Stimulated activated CD8-positive, alpha-beta memory T cell treated with anti-CD3 and anti-CD28 coated beads, Interleukin-4, amount 100 ng/mL, for 4 hours (primary cell): Measurements from ENCODE around the gene WDR17.
A peak's percentile ranks its signal among the peaks of the same experiment; 100 is the strongest.

Source experiments
- DNase-seq, 2 donors: peaks; one replicate each; pipeline ENCODE4 v3.0.0-alpha.2; 2020; ENCODE audit warnings: low read depth in 2 of 2, low spot score in 1 of 2

The WDR17 gene

DNA sequence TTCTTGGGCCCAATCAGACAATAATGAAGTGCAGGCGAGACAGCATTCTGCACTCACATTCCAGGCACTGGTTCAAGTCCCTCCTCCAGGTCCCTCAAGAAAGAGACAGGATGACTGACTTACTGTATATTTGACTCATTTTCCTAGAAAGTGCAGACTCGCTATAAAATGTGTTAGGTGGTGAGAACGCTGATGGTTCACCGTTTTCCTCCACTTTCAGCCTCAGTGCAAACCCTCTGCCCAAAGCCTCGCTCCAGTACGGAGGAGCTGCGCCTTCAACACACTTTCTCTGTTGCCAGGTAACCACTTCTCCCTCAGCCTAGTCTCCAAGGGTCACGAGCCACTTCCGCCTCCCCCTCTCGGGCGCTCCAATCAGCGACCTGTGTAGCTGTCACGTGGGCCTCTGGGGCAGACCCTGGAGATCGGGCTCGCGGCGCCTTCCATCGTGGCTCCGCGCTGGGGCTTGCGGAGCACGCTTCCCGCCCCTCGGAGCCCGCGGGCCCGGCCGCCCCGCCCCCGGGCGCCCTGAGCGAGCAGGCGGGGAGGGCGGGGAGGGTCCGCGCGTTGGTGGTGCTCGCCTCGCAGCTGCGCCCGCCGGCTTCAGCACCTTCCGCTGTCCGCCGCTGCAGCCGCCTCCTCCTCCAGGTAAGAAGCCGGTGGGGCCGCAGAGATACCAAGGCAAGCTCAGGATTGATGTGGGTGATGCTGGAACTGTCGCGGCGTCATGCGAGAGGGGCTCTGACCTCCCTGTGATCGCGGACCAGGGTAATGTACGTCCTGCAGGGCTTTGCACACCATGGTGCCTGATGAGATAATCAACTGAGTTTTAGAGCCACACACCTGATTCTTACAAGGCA is at the start of gene WDR17:
WDR17 (plus strand) TSS at position 407 of the 857 bp plus-strand sequence. CDS start 45,740 bp downstream, outside the sequence.
- DNase-seq: peak; percentile 28 to 47

DNA sequence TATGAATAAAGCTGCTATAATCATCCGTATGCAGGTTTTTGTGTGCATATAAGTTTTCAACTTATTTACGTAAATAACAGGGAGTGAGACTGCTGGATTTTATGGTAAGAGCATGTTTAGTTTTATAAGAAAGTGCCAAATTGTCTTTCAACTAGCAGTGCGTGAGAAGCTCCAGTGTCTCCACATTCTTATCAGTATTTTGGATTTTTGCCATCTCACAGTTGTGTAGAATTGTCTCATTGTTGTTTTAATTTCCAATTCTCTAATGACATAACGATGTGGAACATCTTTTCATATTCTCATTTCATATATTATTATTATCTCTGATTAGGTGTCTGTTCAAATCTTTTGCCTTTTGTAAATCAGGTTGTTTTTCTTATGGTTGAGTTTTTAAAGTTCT is 49.0 kb upstream of the WDR17 start:
- no peak for DNase-seq

DNA sequence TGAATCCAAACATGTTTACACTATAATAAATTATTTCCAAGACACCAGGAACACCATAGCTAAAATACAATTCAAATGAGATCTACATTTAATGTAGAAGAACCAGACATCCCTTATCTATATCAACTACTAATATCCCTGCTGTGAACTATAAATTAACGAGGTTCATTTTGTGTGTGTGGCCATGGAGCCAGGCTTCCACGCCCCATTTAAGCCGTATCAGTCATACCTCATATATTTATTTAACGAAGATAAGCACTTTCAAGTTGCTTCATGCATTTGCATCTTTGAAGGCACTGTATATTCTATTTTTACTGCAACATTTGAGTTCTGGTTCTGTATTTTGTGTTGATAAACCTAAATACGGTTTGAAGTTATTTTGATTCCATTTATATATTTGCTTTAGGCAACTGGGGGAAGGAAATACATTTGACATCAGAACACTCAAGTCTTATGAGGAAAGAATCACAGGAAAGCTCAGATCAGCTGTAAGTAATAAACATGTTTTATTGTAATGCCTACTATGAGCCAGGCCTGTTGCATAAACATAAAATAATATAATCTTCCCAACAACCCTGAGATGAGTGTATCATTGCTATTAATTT is 45.1 kb upstream of the WDR17 start:
- DNase-seq: no peak

DNA sequence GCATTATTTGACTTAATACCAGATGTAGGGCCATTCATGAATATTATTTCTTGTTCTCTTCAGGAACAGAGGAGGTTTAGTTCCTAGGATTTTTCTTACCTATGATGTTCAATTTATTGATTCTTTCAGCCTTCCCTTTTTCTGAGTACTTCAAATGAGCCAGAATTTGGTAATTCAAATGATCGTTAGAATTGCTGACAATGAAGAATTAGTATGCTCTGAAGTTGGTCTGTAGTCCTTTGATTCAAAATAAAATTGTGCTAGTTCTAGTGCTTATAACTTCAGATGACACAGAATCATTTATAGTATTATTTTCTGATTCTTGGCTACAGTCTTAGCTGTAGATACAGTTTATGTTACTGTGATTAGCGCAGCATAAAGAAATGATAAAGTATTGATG is 35.2 kb upstream of the WDR17 start:
- no peak for DNase-seq

DNA sequence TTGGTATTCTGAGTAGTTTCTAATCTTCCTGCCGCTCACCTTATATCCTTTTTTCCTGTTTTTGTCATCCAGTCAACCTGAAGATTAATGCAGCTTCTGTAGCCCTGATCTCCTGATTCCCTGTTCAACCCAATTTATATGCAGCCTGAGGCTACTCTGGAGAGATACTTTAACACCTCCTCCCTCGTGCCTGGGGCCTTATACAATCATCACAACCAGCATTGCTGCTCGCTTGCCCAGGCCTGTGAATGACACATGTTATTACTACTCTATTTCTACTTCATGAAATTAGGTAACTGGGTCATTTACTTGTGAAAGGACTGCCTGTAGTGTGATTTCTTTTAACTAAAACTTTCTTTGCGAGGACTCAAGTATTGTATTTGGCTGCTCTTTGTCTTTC is 33.7 kb upstream of the WDR17 start:
- no peak for DNase-seq

DNA sequence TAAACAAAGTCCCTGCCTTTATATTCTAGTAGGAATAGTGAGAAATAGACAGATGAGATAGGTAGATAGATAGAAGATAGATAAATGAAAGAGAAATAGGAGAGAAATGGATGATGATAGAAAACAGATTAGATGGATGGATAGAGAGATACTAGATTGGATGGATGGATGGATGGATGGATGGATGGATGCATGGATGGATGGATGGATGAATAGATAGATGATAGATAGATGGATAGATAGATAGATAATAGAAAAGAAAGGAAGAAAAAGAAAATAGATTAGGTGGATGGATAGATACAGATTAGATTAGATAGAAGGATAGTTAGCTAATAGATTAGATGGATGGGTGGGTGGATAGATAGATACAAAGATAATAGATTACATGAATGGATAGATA is 33.2 kb upstream of the WDR17 start:
- no peak for DNase-seq

DNA sequence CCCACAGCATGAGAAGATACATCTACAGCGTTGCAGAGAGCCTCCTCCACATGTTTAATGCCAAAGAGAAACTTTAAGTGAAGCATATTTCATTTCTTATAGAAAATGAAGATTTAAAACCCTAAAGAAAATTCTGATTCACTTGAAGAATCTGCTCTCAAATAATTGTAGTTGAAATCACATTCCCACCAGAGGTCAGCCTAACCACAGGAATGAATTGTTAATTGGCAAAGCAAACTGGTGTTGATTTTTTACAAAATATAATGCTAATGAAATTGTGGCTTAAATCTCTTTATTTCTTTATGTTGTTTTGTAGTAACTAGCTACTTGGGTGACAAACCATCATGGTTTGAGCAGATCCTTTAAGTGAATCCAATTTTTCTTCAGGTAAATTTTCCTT is 31.1 kb upstream of the WDR17 start:
- DNase-seq: no peak

DNA sequence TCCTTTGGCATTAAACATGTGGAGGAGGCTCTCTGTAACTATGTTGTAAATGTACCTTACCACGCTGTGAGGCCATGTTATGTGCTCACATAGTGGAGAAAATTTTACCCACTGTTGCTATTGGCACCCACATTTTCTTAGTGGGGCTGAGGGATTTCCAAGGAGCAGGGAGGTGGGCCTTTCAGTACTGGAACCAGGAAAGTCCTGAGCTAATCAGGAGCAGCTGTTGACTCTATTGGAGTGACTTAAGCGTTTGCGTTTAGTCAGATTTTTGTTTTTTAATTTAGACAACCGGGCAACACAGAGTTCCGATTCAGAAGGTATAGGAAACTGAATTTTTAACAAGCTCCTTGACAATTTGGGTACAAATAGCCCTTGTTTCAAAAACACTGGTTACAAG is 30.7 kb upstream of the WDR17 start:
- DNase-seq: no peak

DNA sequence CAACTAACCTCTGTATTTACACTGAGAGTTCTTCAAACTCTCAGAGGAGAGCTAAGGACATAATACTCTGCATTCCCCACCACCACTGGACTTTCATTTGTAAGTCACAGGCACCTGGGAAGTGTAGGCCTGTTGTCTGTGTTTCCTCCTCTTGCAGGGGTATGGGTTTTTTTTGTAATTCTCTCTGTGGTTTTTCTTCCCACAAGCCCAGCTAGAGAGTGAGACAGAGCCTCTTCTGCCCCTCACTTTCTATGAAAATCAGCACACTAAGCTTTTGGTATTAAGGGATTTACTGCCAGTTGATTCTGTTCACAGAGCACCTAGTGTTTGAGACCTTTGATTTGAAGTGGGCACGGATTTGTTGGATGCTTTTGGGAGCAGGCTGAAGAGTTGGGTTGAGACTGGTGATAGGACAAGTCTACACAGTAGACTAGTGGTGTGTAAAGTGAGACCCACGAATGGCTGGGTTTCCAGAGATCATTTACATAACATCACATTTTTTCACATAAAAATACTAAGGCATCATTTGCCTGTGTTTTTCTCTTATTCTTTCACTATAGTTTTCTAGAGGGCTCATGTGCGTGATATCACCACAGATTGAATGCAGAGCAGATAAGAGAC is 28.9 kb upstream of the WDR17 start:
- DNase-seq: no peak

DNA sequence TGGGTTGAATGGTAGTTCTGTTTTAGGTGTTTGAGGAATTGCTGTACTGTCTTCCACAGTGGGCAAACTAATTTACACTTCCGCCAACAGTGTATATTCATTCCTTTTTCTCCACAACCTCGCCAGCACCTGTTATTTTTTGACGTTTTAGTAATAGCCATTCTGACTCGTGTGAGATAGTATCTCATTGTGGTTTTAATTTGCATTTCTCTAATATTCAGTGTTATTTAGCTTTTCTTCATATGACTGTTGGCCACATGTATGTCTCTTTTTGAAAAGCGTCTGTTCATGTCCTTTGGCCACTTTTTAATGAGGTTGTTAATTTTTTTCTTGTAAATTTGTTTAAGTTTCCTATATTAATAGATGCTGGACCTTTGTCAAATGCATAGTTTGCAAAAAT is 26.9 kb upstream of the WDR17 start:
- no peak for DNase-seq

DNA sequence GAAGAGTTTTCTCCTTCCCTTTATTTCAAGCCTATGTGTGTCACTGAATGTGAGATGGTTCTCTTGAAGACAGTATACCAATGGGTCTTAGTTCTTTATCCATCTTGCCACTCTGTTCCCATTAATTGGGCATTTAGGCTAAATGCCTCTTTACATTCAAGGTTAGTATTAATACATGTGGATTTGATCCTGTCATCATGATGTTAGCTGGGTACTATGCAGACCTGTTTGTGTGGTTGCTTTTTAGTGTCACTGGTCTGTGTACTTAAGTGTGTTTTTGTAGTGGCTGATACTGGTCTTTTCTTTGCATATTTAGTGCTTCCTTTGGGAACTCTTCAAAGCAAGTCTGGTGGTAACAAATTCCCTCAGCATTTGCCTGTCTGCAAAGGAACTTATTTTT is 23.4 kb upstream of the WDR17 start:
- no peak for DNase-seq

DNA sequence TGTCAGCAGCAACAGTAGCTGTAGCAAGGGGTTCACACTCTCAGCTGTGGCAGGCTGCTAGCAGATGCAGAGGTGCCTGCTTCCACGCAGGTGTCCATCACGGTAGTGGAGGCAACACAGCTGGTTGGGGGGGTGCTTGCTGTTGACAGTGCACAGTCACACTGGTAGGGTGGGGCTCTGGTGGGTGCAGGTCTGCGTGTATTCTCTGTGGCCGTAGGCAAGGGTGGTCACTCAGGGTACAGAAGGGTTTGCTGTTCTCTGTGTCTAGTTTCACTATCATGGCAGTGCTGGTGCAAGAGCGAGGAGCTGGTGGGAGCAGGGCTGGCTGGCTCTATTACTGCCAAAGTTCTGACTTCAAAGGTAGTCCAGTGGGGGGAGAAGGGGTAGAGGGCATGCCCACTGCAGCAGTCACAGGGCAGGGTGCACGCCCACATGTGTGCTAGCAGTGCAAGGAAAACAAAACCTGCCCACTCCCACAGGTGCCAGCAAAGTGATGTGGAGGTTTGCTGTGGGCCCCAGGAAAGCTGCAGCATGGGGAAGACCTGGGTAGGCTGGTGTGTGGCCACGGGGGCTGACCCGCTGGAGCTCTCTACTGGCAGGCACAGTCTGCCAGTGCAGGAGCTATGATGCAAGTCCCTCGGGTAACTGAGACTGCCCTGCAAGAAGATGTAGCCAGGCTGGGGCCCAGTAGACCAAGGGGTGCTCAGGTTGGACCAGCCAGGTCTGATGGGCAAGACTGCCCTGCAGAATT is 21.6 kb upstream of the WDR17 start:
- no peak for DNase-seq

DNA sequence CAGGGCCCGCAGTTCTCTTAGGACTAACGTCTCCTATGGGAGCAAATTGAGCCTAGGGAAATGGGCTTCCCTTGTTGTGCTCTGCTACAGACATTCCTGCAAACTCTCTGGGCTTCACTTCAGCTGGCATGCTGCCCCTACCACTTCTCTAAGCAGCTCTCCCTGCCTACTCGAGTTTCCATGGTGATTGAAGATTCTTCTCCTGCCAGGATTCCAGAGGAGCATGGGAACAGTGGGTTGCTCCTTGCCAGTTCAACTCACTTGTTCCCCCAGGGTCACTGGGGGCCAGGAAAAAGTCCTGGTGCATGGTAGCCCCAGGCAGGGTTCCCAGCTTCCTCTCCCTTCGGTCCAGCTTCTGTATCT is 21.1 kb upstream of the WDR17 start:
- DNase-seq: no peak

DNA sequence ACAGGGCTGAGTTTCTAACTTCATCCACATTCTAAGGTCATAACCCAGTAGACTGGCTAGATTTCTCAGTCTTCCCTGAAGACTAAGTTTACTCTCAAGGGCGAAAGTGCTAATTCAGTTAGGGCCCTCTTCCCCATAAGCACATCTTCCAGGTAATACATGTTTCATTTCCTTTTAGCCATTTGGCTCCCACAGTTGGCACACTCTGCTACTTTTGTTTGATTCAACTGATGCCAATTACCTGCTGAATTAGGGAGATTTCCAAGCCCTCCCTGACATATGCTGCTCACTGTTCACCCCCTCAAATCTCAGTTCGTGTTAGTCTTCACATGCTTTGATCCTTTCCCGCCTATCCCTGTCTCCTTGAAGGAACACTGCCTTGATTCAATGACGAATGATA is 17.0 kb upstream of the WDR17 start:
- DNase-seq: no peak

DNA sequence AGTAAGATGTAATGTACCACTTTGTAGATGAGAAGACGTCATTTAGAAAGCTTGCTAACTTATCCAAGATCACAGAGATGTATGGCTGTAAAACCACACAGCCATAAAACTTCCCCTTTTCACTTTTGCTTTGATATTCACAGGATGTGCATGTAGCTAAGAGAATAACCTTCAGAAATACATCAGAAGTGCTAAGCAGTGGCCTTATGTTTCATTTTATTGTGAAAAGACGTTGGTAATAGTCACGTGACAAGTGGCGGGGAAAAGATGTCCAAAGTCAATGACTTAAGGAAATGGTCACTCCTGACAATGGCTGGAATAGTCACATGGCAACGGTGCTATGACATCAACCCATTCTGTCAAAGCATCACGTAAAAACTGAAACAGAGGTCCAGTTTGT is 12.9 kb upstream of the WDR17 start:
- no peak for DNase-seq

DNA sequence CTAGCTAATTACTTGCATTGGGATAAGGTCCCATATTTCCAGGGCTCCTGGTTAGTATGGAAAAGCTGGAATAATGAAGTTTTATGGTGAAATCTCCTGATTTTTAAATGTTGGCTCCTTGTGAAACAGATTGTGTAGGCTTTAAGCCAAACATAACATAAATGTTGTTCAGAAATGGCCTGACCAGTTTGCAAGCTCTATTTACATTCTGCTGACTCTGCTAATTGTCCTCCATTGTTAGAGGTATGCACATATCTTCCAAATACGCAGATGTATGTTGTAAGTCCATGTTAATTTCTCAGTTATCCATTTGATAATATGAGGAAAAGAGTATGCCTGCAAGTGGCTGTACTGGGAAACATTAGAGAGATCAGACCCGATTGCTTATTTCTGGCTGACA is 11.9 kb upstream of the WDR17 start:
- DNase-seq: no peak

DNA sequence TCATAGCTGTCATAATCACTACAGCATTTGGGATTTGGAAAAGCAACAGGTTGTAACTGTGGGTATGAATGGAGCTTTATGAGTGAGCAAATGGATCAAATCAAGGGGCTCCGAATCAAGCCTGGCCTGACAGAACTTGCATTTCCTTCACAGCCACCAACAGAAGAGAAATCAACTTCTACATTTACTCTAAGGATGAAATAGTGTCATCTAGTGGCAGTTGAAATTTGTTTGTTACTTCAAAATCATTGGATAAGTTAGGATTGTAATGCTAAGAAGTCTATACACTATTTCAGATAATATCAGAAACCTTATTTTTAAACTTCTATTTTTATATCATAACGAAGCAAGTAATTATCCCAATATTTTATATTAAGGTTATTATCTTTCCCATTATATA is 10.7 kb upstream of the WDR17 start:
- DNase-seq: no peak

DNA sequence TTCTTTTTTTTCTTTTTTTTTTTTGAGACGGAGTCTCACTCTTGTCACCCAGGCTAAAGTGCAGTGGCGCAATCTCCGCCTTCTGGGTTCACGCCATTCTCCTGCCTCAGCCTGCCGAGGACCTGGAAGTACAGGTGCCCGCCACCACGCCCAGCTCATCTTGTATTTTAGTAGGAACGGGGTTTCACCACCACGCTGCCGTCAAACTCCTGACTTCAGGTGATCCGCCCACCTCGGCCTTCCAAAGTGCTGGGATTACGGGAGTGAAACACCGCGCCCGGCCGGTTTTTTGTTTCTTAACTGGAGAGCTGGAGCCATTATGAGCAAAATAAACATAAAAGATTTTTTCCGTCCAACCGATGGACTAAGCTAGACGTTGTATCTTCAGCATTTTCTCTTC is 1.9 kb upstream of the WDR17 start:
- DNase-seq: no peak

DNA sequence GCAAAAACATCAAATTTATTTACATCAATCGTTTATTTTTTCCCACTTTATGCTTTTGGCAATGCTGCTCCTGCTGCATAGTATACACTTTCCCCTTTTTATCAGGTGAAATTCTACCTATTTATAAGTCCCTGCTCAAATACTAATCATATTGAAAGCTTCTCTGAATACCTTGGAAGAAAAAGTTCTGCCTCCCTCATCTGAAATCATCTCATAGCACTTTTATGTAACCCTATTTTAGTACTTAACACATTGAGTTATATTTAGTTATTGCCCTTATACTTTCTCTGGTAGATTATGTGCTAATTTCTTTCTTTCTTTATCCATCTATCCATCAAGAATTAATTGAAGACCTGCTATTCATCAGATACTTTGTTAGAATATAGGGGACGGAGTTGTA is 1.1 kb upstream of the WDR17 start:
- no peak for DNase-seq

DNA sequence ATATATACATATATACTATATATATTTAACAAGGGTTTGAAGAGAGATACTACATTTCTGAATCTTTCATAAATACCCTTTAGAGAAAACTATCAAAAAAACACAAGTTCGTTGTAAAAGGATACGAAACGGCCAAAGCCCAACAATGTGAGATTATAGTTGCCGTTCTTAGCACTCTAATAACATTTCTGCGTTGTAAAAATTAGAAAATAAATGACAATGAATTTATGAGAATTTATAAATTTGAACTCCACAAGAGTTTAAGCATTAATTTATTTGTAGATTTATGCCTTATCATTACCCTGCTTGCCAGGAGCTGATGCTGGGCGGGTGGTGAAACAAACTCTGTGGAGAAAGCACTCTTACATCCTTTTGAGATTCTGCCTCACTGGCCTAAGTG is 1.1 kb downstream of the WDR17 start:
- no peak for DNase-seq

DNA sequence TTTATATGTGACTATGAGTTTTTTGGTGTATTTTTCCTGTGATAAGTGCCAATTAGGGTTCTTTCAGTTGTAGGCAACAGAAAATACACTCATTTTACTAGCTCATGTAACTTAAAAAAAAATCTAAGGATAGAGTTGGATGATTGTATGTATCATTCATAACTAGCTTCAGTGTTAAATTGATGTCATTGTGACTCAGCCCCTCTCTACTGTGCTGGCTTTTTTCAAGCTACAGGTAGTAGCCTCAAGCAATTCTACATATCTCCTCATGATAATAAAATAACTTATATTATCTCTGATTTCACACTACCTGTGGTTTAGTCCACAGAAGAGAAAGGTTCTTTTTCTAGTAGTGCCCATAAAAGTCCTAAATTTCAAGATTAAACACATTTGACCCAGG is 11.9 kb downstream of the WDR17 start:
- no peak for DNase-seq

DNA sequence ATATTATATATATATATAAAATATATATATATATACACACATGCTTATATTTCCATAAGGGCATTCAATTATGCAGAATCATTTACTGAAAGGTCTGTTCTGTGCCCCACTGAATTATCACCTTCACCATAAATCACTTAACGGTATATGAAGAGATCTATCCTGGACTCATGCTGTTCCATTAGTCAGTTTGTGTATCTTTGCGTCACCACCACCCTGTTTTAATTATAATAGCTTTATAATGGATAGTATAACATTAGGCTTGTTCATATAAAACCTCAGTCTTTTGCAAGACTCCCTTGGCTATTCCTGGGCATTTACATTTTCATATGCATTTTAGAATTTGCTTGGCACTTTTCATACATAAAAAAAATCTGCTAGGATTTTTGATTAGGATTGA is 19.1 kb downstream of the WDR17 start:
- no peak for DNase-seq
